Midbrain (tissue), 1 donor: ENCODE results near the gene GNB1.

Source experiments
- DNase-seq: peaks from one replicate; lab custom pipeline; 2025; lab: John Stamatoyannopoulos, UW

Gene GNB1

DNA sequence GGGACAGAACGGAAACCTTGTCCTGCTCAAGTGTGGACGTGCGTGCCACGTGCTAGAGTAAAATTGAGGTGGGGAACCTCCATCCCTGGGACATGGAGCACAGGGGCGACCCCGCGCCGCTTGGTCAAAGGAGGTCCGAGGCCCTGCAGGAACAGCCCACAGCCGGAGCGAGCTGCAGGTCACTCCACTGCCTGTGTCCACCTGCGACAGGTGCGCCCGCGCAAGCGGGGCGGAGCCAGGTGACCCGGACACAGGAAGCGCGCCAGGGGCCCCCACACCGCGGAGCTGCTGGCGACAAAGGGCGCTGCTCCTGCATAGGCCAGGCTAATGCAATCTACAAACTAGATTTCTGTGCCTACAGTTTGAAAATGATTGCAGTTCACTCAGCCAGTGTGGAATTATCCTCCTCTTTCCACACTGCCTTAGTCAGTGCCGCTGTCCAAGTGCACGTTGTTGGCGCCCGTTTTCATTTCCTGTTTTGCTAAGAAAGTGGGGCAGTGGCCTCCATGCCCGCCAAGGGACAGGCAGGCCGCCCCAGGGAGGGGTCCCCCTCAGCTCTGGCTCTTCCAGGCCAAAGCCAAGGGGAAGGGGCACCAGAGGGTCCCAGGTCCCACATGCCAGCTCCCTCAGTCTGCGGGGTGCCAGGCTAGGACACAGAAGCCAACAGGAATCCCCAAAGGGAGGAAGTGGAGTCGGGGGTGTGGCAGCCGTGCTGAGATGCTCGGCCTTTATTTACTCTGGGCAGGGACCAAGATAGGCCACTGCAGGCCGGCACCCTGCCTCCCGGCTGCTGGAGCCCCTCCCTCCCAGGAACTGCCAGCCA lies 108.3 kb downstream of the GNB1 start:
- peak; percentile 26 for DNase-seq

DNA sequence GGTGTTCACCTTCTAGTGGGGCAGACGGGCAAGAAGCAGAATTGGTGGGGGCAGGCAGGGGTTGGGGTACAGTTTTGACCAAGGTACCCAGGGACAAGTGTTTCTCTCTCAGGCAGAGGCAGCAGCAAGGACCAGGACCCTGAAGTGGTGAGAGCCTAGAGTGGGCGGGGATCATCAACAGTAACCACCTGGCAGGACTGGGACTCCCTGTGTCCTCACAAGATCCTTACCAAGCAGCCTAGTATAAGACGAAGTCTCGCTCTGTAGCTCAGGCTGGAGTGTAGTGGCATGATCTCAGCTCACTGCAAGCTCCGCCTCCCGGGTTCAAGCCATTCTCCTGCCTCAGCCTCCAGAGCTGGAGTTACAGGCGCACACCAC lies 109.4 kb downstream of the GNB1 start:
- DNase-seq = no peak

DNA sequence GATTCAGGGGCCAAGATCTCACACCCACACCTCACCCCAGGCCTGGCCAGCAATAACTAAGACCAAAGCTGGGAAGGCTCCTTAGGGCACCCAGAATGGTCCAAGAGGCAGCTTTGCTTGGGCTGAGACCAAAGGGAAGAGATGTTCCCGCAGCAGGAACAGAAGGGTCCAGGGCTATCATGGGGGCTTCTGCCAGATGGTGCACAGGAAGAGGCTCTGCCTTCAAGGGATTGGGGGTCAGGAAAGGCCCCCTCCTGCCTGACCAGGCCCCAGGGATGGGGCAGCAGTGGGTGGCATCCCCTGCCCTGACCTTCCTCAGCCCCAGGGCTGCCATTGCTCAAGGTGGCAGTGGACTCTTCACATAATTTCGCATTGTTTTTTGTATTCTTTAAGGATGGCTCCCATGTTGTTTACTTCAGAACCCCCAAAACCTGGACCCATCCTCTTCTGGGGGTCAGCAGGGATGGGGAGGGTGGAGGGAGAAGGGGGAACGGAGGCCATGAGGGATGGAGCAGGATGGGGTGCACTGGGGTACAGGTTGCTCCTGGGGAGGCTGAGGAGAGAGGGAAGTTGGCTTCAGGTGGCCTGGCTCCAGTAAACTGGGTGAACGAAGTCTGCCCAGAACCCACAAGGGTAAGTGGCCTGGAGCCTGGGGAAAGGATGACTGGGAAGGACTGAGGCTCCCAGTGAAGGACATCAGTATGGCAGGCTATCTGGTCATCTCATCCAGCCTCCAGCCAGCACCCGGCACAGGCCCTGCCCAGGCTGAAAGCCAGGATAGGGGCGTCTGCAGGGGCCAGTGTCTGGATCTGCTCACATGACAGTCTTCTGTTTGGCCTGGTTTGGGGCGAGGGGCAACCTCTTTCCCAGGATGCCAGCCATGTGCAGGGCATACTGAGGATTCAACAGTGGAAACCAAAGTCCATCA lies 110.0 kb downstream of the GNB1 start:
- no peak for DNase-seq

DNA sequence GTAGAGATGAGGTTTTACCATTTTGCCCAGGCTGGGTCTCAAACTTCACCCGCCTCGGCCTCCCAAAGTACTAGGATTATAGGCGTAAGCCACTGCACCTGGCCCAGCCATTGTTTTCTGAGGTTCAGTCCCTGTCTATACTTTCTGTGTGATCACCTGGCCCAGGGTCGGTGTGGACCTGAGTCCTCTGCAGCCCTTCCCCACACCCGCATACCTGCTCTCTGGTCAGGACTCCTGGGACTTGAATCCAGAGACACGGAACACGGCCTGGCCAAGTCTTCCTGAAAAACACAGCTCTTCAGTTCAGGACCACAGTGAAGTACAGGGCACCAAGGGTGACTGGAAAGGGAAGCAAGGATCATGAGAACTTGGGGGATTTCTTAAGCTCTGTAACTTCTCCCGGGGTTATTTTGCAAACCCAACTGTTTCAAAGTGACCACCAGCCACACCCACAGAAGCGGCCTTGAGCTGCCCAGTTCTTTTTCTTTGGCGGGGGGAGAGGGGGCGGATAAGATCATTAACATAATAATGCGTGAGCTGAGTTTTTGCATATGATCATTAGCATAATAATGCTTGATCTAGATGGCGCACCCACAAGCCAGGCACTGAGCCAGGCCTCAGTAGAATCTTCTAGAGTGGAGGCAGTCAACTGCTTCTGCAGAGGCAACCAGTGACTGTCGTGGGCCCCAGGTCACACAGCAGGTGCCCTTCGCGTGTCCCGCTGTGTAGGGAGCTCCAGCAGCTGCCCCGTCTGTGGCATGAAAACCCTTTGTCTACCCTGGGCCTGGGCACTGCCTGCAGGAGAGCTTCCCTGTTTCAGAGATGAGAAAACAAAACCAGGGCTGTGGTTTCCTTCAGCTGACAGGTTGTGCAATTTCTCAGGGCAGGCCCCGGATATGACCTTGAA lies 110.9 kb downstream of the GNB1 start:
- peak; percentile 38 for DNase-seq

DNA sequence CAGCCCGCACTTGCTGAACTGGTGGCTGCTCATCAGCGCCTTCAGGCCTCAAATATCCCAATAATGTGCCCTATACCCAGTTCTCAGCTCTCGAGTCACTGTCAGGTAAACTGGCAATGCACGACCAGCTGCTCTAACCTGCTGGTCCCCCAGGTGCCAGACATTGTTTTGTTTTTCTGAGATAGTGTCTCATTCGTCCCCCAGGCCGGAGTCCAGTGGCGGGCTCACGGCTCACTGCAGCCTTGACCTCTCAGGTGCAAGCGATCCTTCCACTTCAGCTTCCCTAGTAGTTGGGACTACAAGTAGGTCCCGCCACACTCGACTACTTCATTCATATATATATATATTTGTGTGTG lies 111.6 kb downstream of the GNB1 start:
- no peak for DNase-seq

DNA sequence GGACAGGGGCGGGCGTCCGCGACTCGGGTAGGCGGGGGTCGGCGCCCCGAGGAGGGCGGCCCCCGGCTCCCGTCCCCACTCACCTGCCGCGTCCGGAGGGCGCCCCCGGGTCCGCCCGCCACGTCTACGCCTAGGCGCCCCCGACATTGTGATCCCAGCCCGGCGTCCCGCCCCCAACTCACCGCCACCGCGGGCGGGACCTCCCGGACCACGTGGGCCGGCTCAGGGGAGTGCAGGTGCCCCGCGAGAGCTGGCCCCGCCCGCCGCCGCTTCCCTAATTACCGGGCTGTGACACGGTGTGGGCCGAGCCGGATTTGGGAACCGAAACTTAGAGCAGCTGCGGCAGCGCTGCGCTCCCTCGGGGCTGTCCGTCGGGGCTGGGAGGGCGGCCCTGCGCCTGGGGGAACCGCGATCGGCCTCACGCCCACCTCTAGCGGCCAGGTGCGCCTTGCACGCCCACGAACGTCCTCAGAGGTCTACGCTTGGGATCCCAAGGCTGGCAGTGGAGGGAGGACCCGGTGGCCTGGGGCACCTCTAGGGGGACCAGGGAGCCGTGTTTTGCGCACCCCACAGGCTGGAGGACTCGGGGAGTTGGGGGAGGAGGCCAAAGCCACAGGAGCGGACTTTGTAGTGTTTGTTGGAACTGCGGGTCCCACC lies 112.1 kb downstream of the GNB1 start:
- peak; percentile 45 for DNase-seq

DNA sequence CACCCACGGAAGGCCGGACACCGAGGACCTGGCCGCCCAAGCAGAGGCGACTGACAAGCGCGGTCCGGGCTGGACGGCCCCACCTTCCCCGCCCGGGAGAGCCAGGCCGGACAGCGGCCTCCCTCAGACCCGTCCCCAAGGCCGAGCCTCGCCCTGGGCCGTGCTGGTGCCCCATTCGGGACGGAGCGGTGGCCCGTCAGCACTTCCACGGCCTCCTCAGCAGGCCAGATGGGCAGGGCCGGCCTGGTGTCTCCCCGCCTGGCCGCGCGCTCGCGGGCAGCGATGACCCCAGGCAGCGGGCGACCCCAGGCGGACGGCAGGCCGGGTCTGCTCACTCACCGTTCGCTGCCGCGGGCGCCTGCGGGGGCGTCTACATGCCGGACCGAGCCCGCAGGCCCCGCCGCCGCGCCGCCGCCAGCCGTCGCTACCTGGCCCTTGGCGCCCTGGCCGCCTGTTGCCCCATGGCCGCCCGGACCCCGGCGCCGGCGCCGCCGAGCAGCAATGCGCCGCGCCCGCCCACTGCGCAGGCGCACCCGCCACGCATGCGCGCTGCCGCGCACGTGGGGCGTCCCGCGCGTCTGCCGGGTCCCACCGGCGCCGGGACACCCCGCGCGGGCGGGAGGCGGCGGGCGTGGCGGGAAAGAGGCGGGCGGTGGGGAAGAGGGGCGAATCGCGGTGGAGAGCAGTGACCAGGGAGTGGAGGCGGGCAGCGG lies 112.8 kb downstream of the GNB1 start, which contains the start of gene NADK:
Gene NADK, minus strand, starts transcription at position 521 of the 713 bp plus-strand sequence. CDS start 13,064 bp downstream, outside the sequence.
- peak; percentile 57 for DNase-seq

DNA sequence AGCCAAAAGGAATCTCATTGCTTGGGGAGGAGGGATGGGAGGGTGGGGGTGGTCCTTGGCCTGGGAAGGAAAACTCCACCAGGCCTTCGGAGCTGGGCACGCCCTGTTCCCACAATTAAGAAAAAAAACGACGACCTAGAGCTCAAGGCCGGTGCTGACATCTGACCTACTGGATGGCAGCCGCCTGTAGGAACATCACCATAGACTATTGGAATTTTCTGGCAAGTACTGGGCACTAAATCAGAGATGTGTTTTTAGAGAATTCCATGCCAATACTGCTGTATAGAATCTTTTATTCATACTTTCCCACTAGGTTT lies 113.3 kb downstream of the GNB1 start:
- DNase-seq = no peak

DNA sequence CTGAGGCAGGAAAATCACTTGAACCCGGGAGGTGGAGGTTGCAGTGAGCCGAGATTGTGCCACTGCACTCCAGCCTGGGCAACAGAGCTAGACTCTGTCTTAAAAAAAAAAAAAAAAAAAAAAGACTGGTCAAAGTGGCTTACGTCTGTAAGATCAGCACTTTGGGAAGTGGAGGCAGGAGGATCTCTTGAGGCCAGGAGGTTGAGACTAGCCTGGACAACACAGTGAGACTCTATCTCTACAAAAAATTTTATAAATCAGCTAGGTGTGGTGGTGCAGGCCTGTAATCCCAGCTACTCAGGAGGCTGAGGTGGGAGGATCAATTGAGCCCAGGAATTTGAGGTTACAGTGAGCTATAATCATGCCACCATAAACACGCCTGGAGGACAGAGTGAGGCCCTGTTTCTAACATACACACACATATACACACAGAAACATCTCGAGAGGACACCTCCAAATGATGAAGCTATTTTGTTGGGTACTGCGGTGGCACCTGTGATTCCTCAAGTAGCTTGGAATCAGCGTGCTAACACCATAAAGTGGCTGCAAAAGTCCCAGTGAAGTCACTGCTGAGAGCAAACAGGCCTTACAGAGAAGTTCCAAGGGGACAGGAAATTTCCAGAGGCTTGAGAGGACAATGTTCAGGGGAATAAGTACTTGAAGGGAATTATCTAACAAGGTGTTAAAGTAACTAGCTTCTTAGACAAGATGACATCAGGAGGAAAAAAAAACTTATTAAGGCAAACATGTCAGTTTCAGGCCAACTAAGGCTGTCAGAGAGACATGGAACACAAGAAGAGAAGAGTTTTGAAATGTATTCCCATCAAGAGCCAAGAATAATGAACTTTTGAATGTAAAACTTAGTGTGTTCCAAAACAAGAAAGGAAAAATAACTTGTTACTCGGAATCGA lies 114.0 kb downstream of the GNB1 start:
- DNase-seq = no peak

DNA sequence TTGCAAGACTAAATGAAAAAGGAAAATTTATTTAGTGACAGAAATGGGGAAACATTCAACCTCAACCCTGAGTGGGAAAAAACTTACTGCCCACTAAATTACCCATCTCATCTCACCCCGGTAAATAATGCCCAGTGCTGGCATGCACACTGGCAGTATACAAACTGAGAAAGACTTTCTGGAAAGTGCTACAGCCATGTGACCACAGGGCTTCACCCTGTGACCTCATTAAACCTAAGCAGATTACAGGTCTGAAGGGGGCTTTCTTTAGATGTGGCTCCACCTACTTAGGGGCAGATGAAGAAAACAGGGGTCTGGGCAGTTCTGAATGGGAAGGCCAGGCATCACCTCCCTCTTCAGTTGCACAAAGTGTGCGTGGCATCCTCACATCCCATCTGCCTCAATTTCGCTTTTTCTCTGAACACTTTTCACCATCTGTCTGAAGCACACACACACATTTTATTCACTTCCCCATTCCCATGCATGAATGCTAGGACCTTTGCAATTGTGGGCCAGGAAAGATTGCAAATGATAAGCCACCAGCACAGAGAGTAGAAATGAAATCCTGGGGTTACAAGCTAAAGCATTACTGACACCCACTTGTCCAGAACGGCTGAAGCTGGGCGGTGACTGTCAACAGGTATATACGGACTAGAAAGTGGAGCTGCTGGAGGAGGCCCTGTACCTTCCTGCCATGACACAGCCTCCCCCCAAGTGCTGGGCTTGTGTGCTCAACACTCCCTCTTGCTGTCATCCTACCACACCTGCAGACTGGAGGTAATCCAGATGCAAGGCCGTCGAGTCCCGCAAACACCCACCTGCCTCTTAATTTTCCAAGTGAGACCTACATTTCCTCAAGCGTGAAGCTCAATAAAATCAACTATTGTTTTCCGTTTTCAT lies 115.3 kb downstream of the GNB1 start:
- no peak for DNase-seq

DNA sequence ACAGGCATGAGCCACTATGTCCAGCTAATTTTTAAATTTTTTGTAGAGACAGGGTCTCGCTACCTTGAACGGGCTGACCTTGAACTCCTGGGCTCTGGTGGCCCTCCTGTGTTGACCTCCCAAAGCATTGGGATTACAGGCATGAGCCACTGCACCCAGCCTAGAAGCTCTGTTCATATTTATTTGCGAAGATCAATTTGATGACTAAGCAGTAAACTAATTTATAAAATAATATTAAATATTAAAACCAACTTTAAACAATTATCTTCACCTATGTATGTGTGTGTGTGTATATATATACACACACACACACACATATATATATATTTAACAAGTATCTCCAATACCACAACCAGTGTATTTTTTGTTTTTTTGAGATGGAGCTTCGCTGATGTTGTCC lies 117.0 kb downstream of the GNB1 start:
- DNase-seq = no peak

DNA sequence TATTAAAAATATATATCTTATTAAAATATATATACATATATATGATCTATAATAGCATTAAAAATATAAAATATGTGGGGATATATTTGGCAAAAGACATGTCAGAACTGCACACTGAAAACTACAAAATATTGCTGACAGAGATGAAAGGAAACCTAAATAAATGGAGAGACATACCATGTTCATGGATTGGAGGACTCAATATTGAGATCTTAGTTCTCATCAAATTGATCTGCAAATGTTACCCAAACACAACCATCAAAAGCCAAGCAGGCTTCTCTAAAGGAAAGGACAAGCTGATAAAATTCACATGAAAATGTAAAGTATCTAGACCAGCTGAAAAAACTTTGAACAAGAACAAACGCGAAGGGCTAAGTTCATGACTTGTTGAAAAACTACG lies 119.8 kb downstream of the GNB1 start:
- no peak for DNase-seq

DNA sequence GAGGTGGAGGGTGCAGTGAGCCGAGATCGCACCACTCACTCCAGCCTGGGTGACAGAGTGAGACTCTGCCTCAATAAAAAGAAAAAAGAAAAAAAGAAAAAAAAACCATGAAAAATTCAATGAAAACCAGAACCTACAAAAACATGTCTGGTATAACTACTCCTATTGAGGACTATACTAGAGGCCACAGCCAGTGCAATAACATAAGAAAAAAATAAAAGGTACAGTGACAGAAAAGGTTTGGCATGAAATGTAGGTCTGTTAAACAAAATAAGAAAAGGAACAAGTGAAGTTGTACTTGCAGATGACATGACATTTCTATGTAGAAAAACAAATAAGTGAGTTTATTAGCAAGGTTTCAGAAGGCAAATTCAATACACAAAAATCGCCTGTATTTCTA lies 120.8 kb downstream of the GNB1 start:
- no peak for DNase-seq

DNA sequence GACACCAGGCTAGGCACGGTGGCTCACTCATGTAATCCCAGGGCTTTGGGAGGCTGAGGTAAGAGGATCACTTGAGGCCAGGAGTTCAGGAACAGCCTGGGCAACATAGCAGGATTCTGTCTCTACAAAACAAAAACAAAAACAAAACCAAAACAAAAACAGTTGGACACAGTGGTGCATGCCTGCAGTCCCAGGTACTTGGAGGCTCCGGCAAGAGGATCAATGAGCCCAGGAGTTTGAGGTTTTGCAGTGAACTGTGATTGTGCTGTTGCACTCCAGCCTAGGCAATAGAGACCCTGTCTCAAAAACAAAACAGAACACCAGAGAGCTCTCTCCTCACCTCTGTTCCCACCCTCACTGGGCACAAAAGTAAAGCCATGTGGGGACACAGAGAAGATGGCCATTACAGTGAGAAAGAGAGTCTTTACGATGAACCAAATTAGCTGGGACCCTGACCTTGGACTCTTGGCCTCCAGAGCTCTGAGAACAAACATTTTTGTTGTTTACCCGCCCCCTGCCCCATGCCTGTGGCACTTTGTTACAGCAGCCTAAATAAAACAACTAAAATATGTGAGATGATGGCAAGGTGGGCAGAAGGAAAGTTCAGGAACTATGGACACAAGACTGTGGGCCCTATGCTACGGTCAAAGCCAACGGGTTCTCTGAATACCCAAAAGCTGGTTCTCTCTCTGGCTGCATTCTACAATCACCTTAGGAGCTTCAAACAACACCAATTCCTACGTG lies 122.5 kb downstream of the GNB1 start:
- no peak for DNase-seq

DNA sequence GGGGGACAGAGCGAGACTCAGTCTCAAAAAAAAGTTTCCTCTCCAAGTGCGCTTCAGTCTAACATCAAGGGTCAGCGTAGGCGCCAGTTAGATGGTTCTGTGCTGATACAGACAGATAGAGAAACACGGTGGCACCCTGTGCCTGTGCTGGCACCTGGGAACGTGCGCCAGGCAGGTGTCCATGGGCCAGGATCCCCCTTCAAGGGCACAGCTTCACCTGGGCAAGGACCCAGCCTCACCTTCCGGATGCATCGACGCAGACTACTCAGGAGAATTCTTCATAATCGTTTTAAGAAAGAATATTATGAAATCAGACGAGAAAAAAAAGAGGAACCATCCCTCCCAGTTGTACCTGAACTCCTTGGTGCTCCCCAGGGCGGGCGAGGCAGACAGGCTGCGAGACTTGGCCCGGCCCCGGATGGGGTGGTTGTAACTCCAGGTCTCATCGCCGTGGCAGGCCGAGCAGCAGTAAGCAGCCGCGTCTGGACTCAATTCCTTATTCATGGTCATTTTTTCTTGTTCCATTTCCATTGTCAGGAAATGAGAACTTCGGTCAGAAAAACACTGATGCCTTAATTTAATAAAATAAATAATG lies 125.9 kb downstream of the GNB1 start:
- DNase-seq = no peak

DNA sequence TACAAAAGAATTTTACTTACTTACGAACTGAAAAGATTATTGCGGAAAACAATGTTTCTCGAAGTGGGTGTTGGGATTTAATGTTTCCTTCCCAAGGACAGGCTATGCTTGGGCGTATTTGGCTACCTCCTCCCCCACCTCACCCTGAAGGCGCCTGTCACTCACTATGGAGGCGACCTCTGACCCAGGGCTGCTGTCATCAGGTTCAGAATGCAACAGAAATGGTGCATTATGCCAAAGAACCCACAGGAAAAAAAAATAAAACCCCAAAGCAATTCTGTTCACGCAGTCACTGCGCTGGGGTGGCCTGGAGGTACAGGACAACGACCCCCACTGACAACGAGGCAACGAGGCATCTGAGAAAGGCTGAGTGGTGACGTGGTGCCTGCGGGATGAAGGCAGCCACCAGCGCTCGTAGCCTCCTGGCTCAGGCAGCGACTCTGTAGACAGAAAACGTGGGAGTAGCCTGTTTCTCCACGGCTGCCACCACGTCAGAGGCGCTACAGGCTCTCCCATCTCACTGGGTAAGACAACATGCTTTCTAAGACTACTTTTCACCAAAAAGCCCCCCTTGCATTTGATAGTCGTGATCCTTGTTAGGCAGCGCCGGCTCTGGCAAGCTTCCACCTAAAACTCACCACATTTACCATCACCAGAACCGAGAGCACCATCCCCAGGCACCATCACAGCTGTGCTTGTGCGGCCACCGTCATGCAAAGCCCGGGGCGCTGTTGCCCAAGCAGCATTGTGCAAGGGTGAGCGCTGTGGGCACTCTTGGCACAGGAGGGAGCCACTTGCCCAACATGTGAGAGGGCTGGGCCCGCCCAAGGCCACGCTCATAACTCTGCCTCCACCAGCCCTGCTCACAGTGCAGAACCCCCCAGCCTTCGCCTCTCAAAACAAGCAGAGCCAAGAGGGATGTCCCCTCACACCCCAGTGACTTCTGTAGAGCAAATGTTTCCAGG lies 126.9 kb downstream of the GNB1 start:
- DNase-seq = peak; percentile 58
